ENCODE results near the gene TMEM9.

TMEM9 gene

DNA sequence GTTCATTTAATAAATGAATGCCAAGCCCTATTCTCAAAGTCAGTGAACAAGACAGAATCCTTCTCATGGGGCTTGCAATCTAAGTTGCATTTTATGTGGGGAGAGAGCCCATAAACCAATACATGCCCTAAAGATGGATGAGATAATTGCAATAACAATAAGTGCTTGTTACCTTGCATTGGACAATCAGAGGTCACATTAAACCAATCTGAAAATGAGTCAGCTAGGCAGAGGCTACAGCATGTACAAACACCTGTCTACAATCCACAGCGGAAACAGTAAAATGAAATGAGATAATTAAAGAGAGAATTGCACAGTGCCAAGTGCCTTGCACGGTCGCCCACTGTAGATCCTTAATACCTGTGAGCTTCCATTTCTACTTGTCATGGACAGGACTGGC lies 28.9 kb upstream of the TMEM9 start:
- no peak for TF ChIP-seq TEAD4 (IDR thresholded peaks at IDR 0.05)
- TF ChIP-seq, protein P1, sequence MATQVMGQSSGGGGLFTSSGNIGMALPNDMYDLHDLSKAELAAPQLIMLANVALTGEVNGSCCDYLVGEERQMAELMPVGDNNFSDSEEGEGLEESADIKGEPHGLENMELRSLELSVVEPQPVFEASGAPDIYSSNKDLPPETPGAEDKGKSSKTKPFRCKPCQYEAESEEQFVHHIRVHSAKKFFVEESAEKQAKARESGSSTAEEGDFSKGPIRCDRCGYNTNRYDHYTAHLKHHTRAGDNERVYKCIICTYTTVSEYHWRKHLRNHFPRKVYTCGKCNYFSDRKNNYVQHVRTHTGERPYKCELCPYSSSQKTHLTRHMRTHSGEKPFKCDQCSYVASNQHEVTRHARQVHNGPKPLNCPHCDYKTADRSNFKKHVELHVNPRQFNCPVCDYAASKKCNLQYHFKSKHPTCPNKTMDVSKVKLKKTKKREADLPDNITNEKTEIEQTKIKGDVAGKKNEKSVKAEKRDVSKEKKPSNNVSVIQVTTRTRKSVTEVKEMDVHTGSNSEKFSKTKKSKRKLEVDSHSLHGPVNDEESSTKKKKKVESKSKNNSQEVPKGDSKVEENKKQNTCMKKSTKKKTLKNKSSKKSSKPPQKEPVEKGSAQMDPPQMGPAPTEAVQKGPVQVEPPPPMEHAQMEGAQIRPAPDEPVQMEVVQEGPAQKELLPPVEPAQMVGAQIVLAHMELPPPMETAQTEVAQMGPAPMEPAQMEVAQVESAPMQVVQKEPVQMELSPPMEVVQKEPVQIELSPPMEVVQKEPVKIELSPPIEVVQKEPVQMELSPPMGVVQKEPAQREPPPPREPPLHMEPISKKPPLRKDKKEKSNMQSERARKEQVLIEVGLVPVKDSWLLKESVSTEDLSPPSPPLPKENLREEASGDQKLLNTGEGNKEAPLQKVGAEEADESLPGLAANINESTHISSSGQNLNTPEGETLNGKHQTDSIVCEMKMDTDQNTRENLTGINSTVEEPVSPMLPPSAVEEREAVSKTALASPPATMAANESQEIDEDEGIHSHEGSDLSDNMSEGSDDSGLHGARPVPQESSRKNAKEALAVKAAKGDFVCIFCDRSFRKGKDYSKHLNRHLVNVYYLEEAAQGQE (IDR thresholded peaks at IDR 0.05; ENCODE audit: low read depth), result no peak
- TF ChIP-seq FOXM1 (IDR thresholded peaks at IDR 0.05; ENCODE audit: borderline replicate concordance, low read depth), result no peak
- TF ChIP-seq CEBPB (IDR thresholded peaks at IDR 0.05), result no peak
- TF ChIP-seq TCF12 (IDR thresholded peaks at IDR 0.05; ENCODE audit: low read depth), result no peak
- TF ChIP-seq, protein P2, sequence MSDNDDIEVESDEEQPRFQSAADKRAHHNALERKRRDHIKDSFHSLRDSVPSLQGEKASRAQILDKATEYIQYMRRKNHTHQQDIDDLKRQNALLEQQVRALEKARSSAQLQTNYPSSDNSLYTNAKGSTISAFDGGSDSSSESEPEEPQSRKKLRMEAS (IDR thresholded peaks at IDR 0.05), result no peak
- TF ChIP-seq EP300 (IDR thresholded peaks at IDR 0.05; ENCODE audit: borderline replicate concordance), result no peak
- no peak for TF ChIP-seq NFIC (IDR thresholded peaks at IDR 0.05)
- TF ChIP-seq ZBTB7A (IDR thresholded peaks at IDR 0.05; ENCODE audit: low read depth), result no peak

DNA sequence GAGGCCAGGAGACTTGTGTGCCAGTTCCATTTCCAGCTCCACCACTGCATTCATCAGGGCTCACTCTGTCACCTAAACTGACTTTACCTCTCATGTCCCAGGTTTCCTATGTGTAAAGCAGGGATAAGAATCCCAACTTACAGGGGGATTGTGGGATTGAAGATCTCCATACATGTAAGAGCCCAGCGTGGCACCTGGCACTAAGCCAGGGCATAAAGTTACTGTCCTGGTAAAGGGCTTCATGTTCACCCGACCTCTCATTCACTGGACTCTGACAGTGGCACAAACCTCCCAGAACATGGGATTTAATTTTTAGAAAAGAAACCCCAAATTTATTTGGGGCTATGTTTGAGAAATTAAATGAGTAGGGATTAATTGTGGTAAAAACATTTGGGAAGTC lies 27.5 kb upstream of the TMEM9 start:
- TF ChIP-seq CREB1 (IDR thresholded peaks at IDR 0.05; ENCODE audit: low read depth) (no peak), NFIC (IDR thresholded peaks at IDR 0.05) (peak; percentile 78)

DNA sequence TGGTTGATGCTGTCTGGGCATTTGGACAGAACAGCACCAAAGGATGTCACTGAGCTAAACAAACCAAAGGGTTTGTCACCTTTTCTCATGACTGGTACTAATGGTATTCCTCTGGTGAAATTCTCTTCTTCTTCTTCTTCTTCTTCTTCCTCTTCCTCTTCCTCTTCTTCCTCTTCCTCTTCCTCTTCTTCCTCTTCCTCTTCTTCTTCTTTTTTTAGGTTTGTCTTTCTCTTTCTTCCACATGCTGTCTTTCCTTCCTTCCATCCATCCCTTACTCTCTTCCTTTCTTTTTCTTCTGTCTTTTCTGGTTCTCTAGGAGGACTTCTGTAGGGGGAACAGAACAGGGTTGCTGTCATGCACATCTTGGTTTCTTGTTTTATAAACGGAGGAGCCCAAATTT lies 27.0 kb upstream of the TMEM9 start:
- TF ChIP-seq, protein P2 (IDR thresholded peaks at IDR 0.05), result no peak
- no peak for TF ChIP-seq CEBPB (IDR thresholded peaks at IDR 0.05)
- TF ChIP-seq, protein P1 (IDR thresholded peaks at IDR 0.05; ENCODE audit: low read depth), result no peak
- no peak for TF ChIP-seq EP300 (IDR thresholded peaks at IDR 0.05; ENCODE audit: borderline replicate concordance)
- TF ChIP-seq FOXM1 (IDR thresholded peaks at IDR 0.05; ENCODE audit: borderline replicate concordance, low read depth), result no peak
- TF ChIP-seq, protein P3, sequence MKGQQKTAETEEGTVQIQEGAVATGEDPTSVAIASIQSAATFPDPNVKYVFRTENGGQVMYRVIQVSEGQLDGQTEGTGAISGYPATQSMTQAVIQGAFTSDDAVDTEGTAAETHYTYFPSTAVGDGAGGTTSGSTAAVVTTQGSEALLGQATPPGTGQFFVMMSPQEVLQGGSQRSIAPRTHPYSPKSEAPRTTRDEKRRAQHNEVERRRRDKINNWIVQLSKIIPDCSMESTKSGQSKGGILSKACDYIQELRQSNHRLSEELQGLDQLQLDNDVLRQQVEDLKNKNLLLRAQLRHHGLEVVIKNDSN (IDR thresholded peaks at IDR 0.05), result no peak
- TF ChIP-seq YY1 (IDR thresholded peaks at IDR 0.05; ENCODE audit: low read depth), result no peak
- no peak for TF ChIP-seq RAD21 (IDR thresholded peaks at IDR 0.05; ENCODE audit: low read depth)
- TF ChIP-seq EGR1 (IDR thresholded peaks at IDR 0.05), result no peak
- no peak for TF ChIP-seq TCF12 (IDR thresholded peaks at IDR 0.05; ENCODE audit: low read depth)
- no peak for TF ChIP-seq ZBTB7A (IDR thresholded peaks at IDR 0.05; ENCODE audit: low read depth)
- TF ChIP-seq NFIC (IDR thresholded peaks at IDR 0.05), result no peak
- no peak for TF ChIP-seq TAF1 (IDR thresholded peaks at IDR 0.05; ENCODE audit: low read depth)
- TF ChIP-seq CREB1 (IDR thresholded peaks at IDR 0.05; ENCODE audit: low read depth), result no peak
- no peak for TF ChIP-seq TEAD4 (IDR thresholded peaks at IDR 0.05)

DNA sequence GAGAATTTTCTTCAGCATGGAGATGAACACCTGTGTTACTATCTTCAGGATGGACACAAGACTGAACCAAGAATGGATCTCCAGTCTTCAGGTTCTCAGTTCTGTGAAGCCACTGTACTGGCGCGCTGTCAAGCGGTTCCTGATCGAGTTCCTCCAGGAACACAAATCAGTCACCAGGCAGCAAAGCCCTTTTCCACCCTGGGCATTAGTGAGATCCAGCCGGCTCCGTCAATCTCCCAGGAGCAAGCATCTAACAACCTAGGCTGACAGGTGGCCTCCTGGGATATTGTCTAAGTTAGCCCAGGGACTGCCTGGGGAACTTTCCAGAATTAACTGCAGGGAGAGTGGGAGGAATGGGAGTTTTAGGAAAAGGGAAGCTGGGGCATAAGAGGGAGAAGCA lies 26.6 kb upstream of the TMEM9 start:
- no peak for TF ChIP-seq NFIC (IDR thresholded peaks at IDR 0.05)
- TF ChIP-seq, protein P2 (IDR thresholded peaks at IDR 0.05), result no peak
- TF ChIP-seq RAD21 (IDR thresholded peaks at IDR 0.05; ENCODE audit: low read depth), result no peak
- TF ChIP-seq, protein P3 (IDR thresholded peaks at IDR 0.05), result no peak
- TF ChIP-seq CEBPB (IDR thresholded peaks at IDR 0.05), result no peak

DNA sequence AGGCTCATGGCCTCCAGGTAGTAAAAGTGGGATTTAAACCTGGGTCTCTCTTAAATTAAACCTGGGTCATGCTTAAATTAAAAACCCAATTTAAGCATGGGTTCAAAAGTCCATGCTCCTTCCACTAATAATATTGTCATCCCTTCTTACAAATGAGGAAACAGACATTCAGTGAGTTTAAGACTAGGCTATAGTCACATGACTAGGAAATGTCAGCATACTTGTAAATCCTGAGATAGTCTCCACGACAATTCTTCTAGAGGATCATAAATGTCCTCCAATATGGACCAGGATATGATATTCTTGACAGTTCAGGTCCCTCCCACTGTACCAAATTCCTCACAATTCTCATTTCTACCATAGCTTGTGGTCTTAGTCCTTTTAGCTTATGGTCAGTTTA lies 25.9 kb upstream of the TMEM9 start:
- TF ChIP-seq FOXM1 (IDR thresholded peaks at IDR 0.05; ENCODE audit: borderline replicate concordance, low read depth), result no peak
- TF ChIP-seq EP300 (IDR thresholded peaks at IDR 0.05; ENCODE audit: borderline replicate concordance), result no peak
- TF ChIP-seq RAD21 (IDR thresholded peaks at IDR 0.05; ENCODE audit: low read depth), result no peak
- no peak for TF ChIP-seq CREB1 (IDR thresholded peaks at IDR 0.05; ENCODE audit: low read depth)
- no peak for TF ChIP-seq EGR1 (IDR thresholded peaks at IDR 0.05)
- TF ChIP-seq, protein P2 (IDR thresholded peaks at IDR 0.05), result no peak
- no peak for TF ChIP-seq YY1 (IDR thresholded peaks at IDR 0.05; ENCODE audit: low read depth)
- TF ChIP-seq, protein P3 (IDR thresholded peaks at IDR 0.05), result no peak

DNA sequence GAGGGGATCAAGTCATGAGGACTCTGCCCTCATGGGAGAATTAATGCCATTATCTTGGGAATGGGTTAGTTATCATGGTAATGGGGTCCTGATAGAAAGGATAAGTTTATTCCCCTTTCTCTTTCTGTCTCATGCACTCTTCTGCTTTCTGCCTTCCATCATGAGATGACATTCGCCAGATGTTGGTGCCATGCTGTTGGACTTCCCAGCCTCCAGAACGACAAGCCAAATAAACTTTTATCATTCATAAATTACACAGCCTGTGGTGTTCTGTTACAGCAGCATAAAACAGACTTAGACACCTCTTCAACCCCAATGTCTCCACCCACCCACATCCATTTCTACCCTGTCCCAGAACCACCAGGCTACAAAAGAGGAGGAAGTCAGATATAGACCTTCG lies 24.4 kb upstream of the TMEM9 start:
- TF ChIP-seq TAF1 (IDR thresholded peaks at IDR 0.05; ENCODE audit: low read depth) (no peak), NFIC (IDR thresholded peaks at IDR 0.05) (no peak), CEBPB (IDR thresholded peaks at IDR 0.05) (no peak), ZBTB7A (IDR thresholded peaks at IDR 0.05; ENCODE audit: low read depth) (no peak), CREB1 (IDR thresholded peaks at IDR 0.05; ENCODE audit: low read depth) (no peak)
- TF ChIP-seq, protein P3 (IDR thresholded peaks at IDR 0.05), result no peak

Data from Ishikawa (cell line).